ENCODE data around the gene CBX7.

DNA sequence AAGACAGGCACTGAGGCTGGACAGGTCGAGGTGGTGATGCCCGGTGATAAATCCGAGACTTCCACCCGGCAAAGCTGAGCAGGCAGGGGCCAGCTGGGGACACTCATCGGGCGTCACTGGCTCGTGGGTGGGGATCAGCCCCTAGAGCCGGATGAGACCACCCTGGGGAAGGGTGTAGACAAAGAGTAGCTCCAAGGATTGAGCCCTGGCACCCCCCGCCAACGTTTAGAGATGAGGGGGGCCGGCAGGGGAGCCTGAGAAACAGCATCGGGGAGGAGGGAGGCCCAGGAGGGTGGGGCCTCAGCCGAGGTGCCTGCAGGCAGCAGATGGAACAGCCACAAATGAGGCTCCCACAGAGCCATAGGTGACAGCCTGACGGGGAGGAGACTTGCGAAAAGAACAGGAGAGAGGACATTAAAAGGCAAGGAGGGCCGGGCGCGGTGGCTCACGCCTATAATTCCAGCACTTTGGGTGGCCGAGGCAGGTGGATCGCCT, 27.4 kb upstream of the CBX7 start:
- TF ChIP-seq RFX5 (IDR thresholded peaks at IDR 0.05), result no peak
- TF ChIP-seq, protein P1, sequence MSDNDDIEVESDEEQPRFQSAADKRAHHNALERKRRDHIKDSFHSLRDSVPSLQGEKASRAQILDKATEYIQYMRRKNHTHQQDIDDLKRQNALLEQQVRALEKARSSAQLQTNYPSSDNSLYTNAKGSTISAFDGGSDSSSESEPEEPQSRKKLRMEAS (IDR thresholded peaks at IDR 0.05), result no peak
